Stimulated activated CD4-positive, alpha-beta T cell treated with anti-CD3 and anti-CD28 coated beads, Interleukin-1b, Interleukin-23, amount 100 ng/mL, for 24 hours (primary cell): ENCODE results near the gene CENPU.
"Not testable (repeated sequence)": the region's sequence is repeated elsewhere in the genome, so short reads cannot be mapped to it uniquely, and the experiment has no call there.

Experiments
- DNase-seq, 4 experiments: peaks; one replicate each; pipeline ENCODE4 v3.0.0-alpha.2; 2020; ENCODE audit warnings: low read depth in 4 of 4, low spot score in 1 of 4

CENPU gene, protein sequence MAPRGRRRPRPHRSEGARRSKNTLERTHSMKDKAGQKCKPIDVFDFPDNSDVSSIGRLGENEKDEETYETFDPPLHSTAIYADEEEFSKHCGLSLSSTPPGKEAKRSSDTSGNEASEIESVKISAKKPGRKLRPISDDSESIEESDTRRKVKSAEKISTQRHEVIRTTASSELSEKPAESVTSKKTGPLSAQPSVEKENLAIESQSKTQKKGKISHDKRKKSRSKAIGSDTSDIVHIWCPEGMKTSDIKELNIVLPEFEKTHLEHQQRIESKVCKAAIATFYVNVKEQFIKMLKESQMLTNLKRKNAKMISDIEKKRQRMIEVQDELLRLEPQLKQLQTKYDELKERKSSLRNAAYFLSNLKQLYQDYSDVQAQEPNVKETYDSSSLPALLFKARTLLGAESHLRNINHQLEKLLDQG

DNA sequence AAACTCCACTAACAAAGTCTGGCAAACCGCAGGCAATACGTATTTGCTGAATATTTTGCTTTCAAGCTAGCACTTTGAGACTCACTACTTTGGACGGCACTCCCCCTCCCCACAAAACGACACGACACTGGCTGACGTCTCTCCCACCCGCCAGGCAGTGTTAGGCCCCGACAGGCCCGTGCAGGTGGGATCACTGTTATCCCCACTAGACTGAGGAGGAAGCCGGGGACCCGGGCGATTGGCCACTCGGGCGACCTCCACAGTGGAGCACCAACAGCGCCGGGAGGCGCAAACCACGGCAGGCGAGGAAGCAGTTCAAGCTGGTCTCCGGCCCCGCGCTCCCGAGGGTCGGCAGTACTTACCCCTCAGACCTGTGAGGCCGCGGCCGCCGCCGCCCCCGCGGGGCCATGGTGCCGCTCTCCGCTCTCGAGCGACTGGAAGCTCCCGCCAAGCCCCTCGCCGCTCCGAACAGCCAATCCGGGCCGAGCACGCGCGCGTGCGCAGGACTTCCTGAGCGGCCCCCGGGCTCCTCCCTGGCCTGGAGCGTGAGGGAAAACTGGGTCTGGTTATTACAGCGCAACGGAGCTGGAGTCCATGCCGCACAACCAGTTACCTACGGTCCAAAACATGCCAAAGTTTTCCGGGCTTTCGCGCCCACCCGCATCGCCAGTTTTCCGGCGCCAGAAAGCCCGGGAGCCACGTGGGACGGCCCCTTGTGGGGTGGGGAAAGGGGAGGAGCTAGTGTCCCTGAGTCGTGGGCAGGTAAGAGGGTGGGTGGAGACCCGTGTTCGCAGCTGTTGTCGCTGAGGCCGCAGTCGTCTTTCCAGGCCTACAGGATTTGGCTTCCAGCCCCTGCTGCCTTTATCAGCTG lies at the start of gene CENPU:
Gene CENPU, minus strand, starts transcription at position 443 of the 871 bp plus-strand sequence. Its CDS starts 34 bp downstream, at position 409.
- peak; percentile 77 to 93 (median 90) for DNase-seq

DNA sequence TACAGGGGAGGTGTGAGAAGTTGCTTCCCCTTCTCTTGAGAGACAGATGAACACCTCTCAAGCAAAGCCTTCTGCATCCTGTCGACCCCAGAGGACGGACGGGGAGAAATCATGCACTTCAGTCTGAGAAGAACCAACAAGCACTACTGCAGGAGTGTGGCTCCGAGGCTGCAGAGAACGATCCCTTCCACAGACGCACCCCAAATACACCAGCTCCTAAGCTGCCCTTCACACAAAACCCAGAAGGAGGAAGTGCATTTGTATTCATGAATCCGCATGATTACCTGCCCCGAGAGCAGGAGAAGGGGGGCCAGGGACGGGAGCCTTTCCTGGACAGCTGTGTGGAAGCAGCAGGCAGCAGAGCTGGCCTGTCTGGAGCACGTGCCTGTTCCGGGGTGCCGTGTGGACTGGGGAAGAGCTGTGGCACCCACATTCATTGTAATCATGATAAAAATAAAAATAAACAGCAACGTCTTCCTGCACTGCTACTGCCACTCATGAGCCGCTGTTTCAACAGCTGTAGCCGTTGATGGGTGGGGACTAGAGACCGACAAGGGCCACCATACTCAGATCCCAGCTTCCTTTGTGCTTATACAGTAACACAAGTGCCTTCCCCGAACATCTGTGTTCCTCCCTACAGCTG lies 49.0 kb upstream of the CENPU start:
- DNase-seq, result no peak

DNA sequence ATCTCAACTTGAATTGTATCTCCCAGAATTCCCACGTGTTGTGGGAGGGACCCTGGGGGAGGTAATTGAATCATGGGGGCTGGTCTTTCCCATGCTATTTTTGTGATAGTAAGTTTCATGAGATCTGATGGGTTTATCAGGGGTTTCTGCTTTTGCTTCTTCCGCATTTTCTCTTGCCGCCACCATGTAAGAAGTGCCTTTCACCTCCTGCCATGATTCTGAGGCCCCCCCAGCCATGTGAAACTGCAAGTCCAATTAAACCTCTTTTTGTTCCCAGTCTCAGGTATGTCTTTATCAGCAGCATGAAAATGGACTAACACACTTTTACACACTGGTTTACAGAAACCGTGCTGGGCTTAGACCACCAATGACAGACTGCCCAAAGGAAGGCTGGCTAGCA lies 45.3 kb upstream of the CENPU start:
- DNase-seq, result not testable (repeated sequence)

DNA sequence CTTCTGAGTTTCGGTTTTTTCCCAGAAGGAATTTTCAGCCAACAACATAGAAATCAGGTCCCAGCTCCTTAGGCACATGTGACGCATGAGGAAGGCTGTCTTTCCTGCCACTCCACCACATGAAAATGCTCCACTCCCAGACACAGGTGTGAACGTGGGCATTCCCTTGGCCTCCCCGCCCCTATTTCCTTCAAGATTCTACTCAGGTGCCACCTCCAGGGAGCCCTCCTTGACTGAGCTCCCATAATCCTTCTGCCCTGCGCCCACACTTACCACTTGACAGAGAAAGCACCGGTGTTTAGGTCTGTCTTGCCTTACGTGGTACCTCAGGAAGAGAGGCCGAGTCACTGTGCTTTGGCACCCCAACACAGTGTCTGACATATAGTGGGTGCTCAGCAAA lies 44.4 kb upstream of the CENPU start:
- no peak for DNase-seq

DNA sequence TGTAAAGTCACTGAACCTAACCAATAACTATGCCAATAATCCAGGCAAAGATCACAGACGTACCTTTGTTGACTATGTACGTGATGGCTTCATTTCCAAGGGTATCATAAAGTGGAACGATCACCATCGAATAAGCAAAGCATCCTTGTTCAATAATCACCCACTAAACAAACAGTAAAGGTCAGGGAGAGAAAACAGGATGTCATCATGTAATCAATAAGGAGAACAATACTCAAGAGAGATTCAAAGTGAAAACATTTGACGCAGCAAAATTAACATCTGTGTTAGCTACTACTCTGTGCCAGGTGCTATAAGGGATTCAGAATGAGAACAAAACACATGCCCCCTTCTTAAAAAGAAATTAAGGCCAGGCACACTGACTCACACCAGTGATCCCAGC lies 42.9 kb upstream of the CENPU start:
- DNase-seq, result no peak

DNA sequence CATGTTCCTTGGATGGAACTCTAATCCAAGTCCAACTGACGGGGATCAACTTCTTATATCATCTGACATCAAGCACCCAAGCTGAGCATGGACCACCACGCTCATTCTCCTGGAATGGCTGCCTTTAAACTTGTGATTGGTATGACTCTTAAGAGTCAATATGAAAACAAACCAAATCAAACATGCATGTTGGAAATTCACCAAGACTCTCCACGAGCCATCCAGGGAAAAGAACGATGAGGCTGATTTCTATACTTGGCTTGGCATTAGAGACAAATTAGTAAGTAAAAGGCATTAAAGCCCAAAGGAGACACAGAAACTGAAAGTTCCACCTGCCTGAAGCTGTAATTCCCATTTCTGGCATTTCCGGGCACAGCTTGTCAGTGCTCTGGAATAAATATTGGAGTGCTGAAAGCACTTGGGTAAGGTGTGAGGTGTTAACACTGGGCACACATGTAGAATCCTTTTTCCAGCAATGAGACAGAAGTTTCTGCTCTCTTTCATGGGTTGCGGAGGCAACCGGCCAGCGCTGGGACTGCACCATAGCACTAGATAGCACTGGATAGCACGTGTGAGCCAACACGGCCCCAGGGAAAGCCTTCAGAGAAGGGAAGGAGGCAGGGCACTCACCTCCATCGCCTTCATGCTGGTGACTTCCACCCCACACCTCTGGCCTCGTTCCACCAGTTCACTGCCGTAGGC lies 42.1 kb upstream of the CENPU start:
- DNase-seq, result no peak

DNA sequence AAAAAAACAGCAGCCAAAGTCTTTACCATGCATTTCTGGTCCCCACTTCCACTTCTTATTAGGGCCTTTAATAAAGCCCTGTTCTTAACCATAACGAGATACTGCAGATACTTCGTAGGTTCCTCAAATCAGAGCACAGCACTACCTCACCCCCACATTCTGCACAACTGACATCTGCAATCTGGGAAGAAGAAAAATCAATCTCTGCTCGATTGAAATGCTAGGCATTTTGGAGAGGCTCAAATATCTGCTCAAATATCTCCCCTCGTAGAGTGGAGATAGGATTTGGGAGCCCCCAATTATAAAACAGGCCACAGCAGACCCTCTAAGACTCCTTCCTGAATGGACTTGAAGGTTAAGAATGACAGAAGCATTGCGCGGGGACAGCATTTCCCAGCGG lies 40.3 kb upstream of the CENPU start:
- DNase-seq, result no peak

DNA sequence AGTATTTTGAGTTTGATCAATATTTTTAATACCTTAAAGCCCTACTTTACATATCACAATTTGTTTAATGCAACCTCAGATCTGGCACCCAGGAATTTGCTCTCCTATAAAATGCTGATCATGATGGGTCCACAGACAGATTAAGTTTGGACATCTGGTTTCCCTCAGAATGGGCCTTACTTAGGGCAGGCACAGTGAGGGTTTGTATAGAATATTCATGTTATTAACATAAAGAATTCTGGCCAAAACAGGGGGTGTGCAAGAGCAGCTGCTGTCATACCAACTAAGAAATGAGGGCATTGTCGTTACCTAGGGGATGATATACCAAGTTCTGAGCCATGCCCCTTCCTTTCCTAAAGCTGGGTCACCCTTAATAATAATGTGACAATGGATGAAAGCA lies 37.5 kb upstream of the CENPU start:
- DNase-seq, result no peak

DNA sequence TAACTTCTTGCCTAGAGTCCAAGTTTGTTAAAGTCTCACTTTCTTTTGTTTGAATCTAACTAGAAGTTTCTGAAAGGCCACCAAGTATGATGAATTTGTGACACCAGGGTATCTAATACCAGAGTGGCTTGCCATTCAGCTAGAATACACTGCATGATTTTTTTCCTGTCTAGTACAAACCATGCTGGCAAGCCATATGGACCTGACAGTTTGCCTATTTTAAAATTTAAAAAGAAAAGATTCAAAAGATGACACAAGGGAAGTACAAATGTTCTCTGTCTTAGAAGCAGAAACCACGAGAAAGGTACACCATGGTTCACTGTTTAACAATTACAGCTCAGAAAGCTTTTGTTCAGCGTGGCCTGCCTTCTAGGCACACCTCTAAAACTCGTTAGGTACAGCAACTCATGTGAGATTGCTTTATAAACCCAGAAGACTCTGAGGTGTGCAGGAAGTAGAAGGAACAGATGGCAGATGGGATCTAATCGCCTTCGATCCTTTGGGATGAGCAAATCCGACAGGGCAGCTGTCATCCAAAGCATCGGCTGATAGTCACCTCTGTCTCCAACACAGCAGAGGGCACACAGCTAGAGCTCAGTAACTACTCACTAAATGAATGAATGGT lies 35.4 kb upstream of the CENPU start:
- DNase-seq, result no peak

DNA sequence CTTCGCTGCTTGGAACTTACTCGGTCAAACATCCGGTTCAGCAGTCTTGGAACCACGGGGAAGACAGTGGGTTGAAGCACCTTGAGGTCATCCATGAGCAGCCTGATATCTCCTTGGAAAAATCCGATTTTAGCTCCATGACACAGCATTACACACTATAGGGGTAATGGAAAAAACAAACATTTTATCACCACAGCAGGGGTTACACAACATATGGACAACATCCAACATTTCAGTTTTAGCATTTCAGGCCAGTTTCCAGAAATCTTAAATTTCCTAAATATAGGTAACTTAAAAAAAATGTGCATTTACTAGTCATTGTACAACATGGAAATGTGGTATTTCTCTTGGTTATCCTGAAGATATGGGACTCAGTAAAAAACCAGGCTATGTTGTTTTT lies 34.4 kb upstream of the CENPU start:
- no peak for DNase-seq

DNA sequence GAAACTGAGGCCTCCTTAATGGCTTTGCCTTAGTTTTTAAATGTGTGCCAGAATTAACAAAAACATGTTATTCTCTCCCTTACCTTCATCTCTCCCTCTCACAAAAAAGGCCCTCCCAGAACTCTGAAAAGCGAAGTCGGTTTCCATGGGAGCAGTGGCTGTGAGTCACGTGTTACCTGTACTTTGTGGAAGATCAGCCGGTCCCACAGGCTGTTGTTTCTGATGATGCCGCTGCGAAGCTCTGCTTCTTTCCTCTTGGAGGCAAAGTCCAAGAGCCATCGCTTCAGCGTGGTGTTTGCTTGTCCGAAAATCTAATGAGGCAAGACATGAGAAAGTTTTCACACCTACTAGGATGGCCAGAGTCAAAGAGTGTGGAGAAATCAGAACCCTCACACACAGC lies 32.5 kb upstream of the CENPU start:
- DNase-seq, result no peak

DNA sequence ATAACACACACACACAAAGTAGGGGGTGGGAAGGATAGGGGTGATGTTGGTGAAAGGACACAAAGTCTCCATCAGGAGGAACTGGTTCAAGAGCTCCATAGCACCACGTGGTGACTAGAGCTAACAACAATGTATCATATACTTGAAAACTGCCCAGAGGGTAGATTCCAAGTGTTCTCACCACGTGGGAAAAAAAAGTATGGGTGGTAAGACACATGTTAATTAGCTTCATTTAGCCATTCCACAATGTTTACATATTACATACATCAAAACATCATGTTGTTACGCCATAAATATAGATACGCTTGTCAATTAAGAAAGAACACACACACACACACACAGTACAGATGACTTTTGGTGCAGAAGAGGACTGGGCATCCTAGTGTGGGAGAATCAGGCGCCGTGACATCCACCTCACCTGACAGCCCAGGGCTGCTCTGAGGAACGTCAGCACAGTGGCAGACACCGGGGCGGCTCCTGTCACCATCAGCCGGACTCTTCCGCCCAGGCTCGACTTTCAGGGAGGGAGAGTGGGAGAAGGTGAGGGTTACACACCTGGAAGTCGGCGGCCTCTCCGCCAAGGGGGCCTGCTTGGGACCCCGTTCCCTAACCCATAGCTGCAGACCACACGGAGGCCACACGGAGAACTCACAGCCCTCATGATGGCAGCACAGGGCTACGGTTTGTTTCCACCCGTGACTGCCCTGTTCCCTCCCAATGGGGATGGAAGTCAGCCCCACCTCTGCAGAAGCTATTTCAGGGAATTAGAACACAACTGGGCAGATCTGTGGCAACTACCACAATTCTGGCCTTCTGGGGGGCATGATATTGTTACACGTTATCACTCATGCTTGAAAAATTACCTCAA lies 31.8 kb upstream of the CENPU start:
- no peak for DNase-seq

DNA sequence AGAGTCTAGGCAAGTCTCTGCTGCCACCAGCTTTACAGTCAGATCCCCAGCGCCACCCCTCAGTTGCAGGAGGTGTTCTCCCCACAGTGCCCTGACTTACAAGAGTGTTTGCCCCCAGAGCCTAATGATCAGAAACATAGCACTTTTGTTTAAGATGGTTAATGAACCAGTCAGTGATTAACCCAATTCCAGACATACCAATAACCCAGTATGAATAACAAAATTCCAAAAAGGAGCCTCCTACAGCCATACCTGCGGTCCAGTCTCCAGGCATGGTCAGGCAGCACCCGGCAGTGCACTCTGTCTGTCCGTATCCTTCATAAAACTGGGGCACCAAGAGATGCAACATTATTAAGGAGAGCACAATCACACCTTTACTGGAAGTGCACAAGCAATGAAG lies 30.7 kb upstream of the CENPU start:
- no peak for DNase-seq

DNA sequence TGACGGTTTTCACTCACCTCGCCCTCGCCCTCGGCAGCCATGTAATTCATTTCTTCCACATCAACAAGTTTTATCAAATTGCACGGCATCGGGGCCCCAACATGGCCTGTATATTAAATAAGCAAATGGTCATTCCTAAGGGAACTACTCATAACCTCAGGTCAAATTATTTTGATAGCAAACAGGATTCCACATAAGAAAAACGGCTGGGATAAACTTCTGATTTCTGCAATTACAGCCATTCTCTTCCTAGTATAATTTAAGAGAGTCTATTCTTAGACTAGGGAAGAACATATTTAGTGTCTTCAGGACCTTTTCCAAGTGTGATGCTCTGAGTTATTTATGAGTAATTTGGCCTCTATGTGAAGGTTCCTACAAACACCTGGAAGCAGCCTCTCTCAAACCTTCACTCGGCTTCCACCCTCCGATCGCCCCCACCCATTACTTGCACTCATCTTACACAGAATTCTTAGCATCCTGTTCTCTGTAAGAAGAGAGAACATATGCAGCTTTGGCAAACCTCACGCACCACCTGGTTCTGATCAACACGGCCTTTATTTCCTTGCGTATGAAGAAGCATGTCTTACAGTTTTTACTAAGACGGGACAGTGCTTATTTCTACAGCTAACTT lies 29.4 kb upstream of the CENPU start:
- DNase-seq, result no peak

DNA sequence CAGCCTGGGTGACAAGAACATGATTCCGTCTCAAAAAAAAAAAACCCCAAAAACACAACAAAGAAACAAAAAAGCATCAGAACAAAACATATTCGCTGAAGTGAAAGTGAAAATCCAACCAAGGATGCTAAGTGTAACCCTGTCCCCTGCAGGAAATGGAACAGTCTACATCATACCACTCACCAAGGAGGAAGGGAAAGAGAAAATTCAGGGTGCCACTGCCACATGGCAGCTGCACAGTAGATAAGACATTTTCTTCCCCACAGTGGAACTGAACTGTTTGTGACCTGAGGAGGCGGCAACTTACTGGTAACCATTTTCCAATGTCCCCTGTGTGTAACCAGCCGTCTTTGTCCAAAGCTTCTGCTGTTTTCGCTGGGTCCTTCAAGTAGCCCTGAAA lies 28.2 kb upstream of the CENPU start:
- peak in 2 of 4 experiments; percentile 7 to 11 for DNase-seq

DNA sequence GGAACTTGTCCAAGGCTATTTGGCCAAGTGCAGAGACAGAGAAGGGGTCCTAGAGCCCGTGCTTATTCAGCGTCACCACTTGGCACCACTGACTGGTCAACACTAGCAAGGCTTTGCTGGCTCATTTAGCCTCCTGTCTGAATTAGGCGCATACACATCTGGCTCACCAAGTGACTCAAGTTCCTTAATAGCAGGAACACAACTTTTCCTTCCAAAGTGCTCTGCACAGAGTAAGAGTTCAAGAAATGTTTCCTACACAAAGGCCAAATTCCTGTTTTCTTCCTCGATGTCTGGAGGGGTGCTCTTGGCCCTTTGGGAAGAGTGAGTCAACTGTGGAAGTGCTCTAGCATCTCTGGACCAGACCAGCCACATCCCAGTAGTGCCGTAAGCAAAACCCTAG lies 26.8 kb upstream of the CENPU start:
- DNase-seq, result no peak

DNA sequence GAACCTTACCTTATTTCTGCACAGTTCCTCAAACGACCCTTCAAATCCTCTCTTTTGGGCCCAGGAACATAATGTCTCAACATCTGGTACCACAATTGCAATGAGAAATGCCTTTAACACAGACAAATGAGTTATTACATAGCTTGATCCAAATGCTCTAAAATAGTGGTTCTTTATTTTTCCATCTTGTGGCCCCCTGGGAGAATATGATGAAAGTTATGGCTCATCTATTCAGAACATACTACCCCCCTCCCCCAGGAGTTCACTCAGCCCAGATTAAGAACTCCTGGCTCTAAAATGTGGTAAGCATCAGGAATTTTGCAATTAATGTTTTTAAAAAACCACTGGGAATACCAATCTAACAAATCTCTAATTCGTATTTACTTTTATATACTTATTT lies 23.9 kb upstream of the CENPU start:
- DNase-seq, result no peak

DNA sequence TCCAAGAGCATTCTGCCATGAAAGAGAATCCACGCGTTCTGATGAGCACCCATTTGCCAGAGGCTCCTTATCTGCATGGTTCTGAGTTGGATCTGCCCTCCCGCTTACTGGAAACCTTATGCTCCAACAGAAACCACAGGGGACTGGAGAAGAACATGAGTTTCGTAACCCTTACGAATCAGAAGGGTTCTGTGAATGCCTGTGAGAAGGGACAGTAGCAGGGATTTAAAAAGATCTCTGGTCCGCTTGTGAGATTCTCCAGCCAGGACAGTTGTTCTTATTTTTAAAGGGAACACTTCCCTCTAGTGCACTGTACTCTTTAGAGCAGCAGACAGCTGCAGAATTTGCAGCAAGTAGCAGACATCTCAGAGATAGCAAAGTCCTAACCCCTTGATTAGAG lies 22.5 kb upstream of the CENPU start:
- no peak for DNase-seq

DNA sequence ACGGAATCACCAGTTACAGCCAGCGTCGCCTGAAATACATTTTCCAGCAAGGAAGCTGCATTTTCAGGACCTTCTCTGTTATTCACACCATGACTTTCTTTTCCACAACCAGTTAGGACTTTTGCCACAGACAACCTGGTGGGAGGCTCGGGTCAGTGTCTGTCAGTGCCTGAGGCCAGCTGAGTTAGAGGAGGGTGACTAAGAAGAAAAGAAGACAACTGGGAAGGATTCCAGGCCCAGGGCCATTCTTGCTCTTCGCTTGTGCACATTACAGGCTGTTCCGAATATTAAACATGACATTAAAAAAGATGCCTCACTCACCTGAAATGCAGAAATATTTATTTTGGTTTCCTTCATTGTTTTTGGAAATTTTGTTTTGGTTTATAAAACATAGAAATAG lies 21.4 kb upstream of the CENPU start:
- DNase-seq, result no peak
